Osteoblast (primary cell): ENCODE results near the gene SNX9. TPM values are rescaled to one million over a fixed set of nuclear protein-coding genes. Genes with fewer than 3 reads are reported as not detected.
A peak's percentile ranks its signal among the peaks of the same experiment; 100 is the strongest.

Source experiments
- DNase-seq: peaks from one replicate; pipeline ENCODE4 v3.0.0; 2011; ENCODE audit warnings: low spot score, mixed read lengths; ENCODE audit not compliant: insufficient read length; ENCODE audit errors: missing footprints
- H2AFZ ChIP-seq: 2 replicates; pipeline ENCODE4 v1.6.0; 2011; ENCODE audit warnings: mild to moderate bottlenecking, low read length
- H3K27ac ChIP-seq: 2 replicates; pipeline ENCODE4 v1.5.1; 2011; ENCODE audit warnings: mild to moderate bottlenecking, low read depth, low read length, moderate library complexity
- H3K27me3 ChIP-seq: 2 replicates; pipeline ENCODE4 v1.6.0; 2012; ENCODE audit warnings: mild to moderate bottlenecking, control low read depth, inconsistent platforms, low read length, moderate library complexity; ENCODE audit not compliant: insufficient read depth
- H3K36me3 ChIP-seq: 2 replicates; pipeline ENCODE4 v1.5.1; 2011; ENCODE audit warnings: mild to moderate bottlenecking, low read length, control low read depth, moderate library complexity; ENCODE audit not compliant: insufficient read depth
- H3K4me1 ChIP-seq: 2 replicates; pipeline ENCODE4 v1.5.1; 2011; ENCODE audit warnings: mild to moderate bottlenecking, low read length, control low read depth, moderate library complexity; ENCODE audit not compliant: insufficient read depth
- H3K4me2 ChIP-seq: 2 replicates; pipeline ENCODE4 v1.6.0; 2011; ENCODE audit warnings: mild to moderate bottlenecking, low read length; ENCODE audit not compliant: insufficient read depth
- H3K4me3 ChIP-seq: fragments of 200-600 bp; sonication (generic); 3 replicates; pipeline ENCODE4 v1.5.1; 2012; ENCODE audit warnings: mild to moderate bottlenecking, low read length, inconsistent platforms; ENCODE audit not compliant: insufficient read depth
- H3K79me2 ChIP-seq: 2 replicates; pipeline ENCODE4 v1.6.0; 2012; ENCODE audit warnings: mild to moderate bottlenecking, low read length, control low read depth, inconsistent platforms; ENCODE audit not compliant: insufficient read depth
- H3K9me3 ChIP-seq: 2 replicates; pipeline ENCODE4 v1.5.1; 2011; ENCODE audit warnings: low read depth, low read length, control low read depth
- H4K20me1 ChIP-seq: 2 replicates; pipeline ENCODE4 v1.6.0; 2012; ENCODE audit warnings: mild to moderate bottlenecking, low read length, control low read depth; ENCODE audit not compliant: insufficient read depth
- CTCF ChIP-seq: IDR thresholded peaks from 2 replicates; pipeline ENCODE4 v1.5.1; 2011; ENCODE audit warnings: mild to moderate bottlenecking, low read depth, low read length, moderate library complexity; ENCODE audit errors: extremely low read depth
- total RNA-seq: library from RNA; depleted of rRNA; stranded (reverse); fragments of >200 nt; gene quantifications from 2 replicates; pipeline ENCODE4 v1.2.3, GENCODE V29; 2012

The SNX9 gene
- total RNA-seq, 1 donor: 147 TPM

- Histone ChIP-seq H3K36me3 (no peaks in the 10 kb centered on the region), H3K4me3 (no peak overlapping the region), H3K4me2 (no peak overlapping the region), H3K27ac (no peak overlapping the region), H3K9me3 (no peaks in the 10 kb centered on the region), H3K4me1 (peaks cover 10% of the 10 kb centered on the region), H4K20me1 (peaks cover 1% of the 10 kb centered on the region), H3K27me3 (no peaks in the 10 kb centered on the region), H2AFZ (no peak overlapping the region), H3K79me2 (peaks cover 3% of the 10 kb centered on the region)
- no peak for TF ChIP-seq CTCF
- no peak for DNase-seq
Measured at GRCh38 chr6:157977176-157977804, 154.2 kb downstream of the SNX9 start.

- H2AFZ ChIP-seq: no peak overlapping the region
- peaks cover 12% of the 10 kb centered on the region for H3K79me2 ChIP-seq
- no peaks in the 10 kb centered on the region for H3K36me3 ChIP-seq
- no peak for DNase-seq
- no peak overlapping the region for H3K4me2 ChIP-seq
- no peak for TF ChIP-seq CTCF
- peaks cover 4% of the 10 kb centered on the region for H4K20me1 ChIP-seq
- no peaks in the 10 kb centered on the region for H3K9me3 ChIP-seq
- H3K4me1 ChIP-seq: peaks cover 10% of the 10 kb centered on the region
- H3K4me3 ChIP-seq: no peak overlapping the region
- H3K27ac ChIP-seq: no peak overlapping the region
- H3K27me3 ChIP-seq: no peaks in the 10 kb centered on the region
Measured at GRCh38 chr6:157978021-157978783, 155.2 kb downstream of the SNX9 start.

- Histone ChIP-seq H3K4me1 (peaks cover 22% of the 10 kb centered on the region), H2AFZ (peak overlapping the region; percentile 80), H3K79me2 (peaks cover 35% of the 10 kb centered on the region), H4K20me1 (peaks cover 4% of the 10 kb centered on the region), H3K9me3 (no peaks in the 10 kb centered on the region), H3K4me3 (peak overlapping the region; percentile 91), H3K4me2 (peak overlapping the region; percentile 76), H3K27ac (peak overlapping the region; percentile 54), H3K27me3 (no peaks in the 10 kb centered on the region), H3K36me3 (peaks cover 3% of the 10 kb centered on the region)
- DNase-seq: no peak
- TF ChIP-seq CTCF: no peak
Measured at GRCh38 chr6:157980288-157981131, 157.5 kb downstream of the SNX9 start.

- peak overlapping the region; percentile 80 for H2AFZ ChIP-seq
- TF ChIP-seq CTCF: no peak
- H3K36me3 ChIP-seq: peaks cover 3% of the 10 kb centered on the region
- H3K4me1 ChIP-seq: peaks cover 27% of the 10 kb centered on the region
- H3K4me2 ChIP-seq: peak overlapping the region; percentile 76
- peak overlapping the region; percentile 91 for H3K4me3 ChIP-seq
- H4K20me1 ChIP-seq: peaks cover 4% of the 10 kb centered on the region
- DNase-seq: no peak
- H3K27me3 ChIP-seq: no peaks in the 10 kb centered on the region
- no peaks in the 10 kb centered on the region for H3K9me3 ChIP-seq
- peaks cover 40% of the 10 kb centered on the region for H3K79me2 ChIP-seq
- peak overlapping the region; percentile 54 for H3K27ac ChIP-seq
Measured at GRCh38 chr6:157981132-157981394, 158.0 kb downstream of the SNX9 start.
